DMS 273 (cell line): ENCODE measurements around the gene FGD2.
"Not testable (repeated sequence)": the region's sequence is repeated elsewhere in the genome, so short reads cannot be mapped to it uniquely, and the experiment has no call there.

ENCODE experiments used
- DNase-seq: peaks from one replicate; lab custom pipeline; 2025; ENCODE audit not compliant: unreplicated experiment; lab: John Stamatoyannopoulos, UW

Gene FGD2

GRCh38 chr6:37057128-37057471, 51.6 kb downstream of the FGD2 start:
- DNase-seq = no peak

- no peak for DNase-seq
Measured at GRCh38 chr6:37057678-37058077, 52.2 kb downstream of the FGD2 start.

- DNase-seq = no peak
Measured at GRCh38 chr6:37058084-37058586, 52.7 kb downstream of the FGD2 start.

GRCh38 chr6:37058984-37059343, 53.5 kb downstream of the FGD2 start:
- not testable (repeated sequence) for DNase-seq

GRCh38 chr6:37059344-37060194, 54.1 kb downstream of the FGD2 start:
- peak; percentile 90 for DNase-seq

- DNase-seq = peak; percentile 47
Measured at GRCh38 chr6:37060195-37060559, 54.7 kb downstream of the FGD2 start.

GRCh38 chr6:37061157-37061804, 55.8 kb downstream of the FGD2 start:
- DNase-seq = no peak

GRCh38 chr6:37062424-37062823, 57.0 kb downstream of the FGD2 start:
- DNase-seq = no peak

- no peak for DNase-seq
Measured at GRCh38 chr6:37068356-37069270, 63.2 kb downstream of the FGD2 start.

- DNase-seq = no peak
Measured at GRCh38 chr6:37069639-37070038, 64.2 kb downstream of the FGD2 start.

GRCh38 chr6:37072526-37072925, 67.1 kb downstream of the FGD2 start:
- DNase-seq = no peak

GRCh38 chr6:37074053-37074827, 68.8 kb downstream of the FGD2 start:
- peak; percentile 46 for DNase-seq

- peak; percentile 74 for DNase-seq
Measured at GRCh38 chr6:37077191-37077904, 71.9 kb downstream of the FGD2 start.

GRCh38 chr6:37077905-37078296, 72.4 kb downstream of the FGD2 start:
- DNase-seq = peak; percentile 95
